Measurements from ENCODE around the gene BCL2L15.

GRCh38 chr1:113857776-113858175 lies 29.6 kb downstream of the BCL2L15 start:
- no peak for TF ChIP-seq CTCF (IDR thresholded peaks at IDR 0.05)
- no peak for TF ChIP-seq ZFX (IDR thresholded peaks at IDR 0.05; ENCODE audit: borderline replicate concordance)

Measured in 22Rv1 (cell line).